Astrocyte (in vitro differentiated cells and primary cell): ENCODE data around the gene VHLL. TPM values are rescaled to one million over a fixed set of nuclear protein-coding genes. Genes with fewer than 3 reads are reported as not detected.

Experiments
- DNase-seq: peaks from one replicate; pipeline ENCODE4 v3.0.0-alpha.2; 2010; ENCODE audit warnings: low read depth
- FAIRE-seq: peaks from 2 replicates; lab custom pipeline; 2011; peaks lifted over from hg19 to GRCh38; lab: Jason Lieb, UNC
- H2AFZ ChIP-seq: 2 replicates; pipeline ENCODE4 v1.6.0; 2012; ENCODE audit warnings: low read depth, low read length, inconsistent platforms
- H3K27ac ChIP-seq: 2 replicates; pipeline ENCODE4 v1.5.1; 2011; ENCODE audit warnings: low read depth, low read length, inconsistent platforms
- H3K27me3 ChIP-seq: 2 replicates; pipeline ENCODE4 v1.6.0; 2011; ENCODE audit warnings: low read length, inconsistent platforms; ENCODE audit not compliant: insufficient read depth
- H3K36me3 ChIP-seq: 2 replicates; pipeline ENCODE4 v1.5.1; 2011; ENCODE audit warnings: low read length, inconsistent platforms; ENCODE audit not compliant: insufficient read depth
- H3K4me1 ChIP-seq: 2 replicates; pipeline ENCODE4 v1.5.1; 2011; ENCODE audit warnings: low read length, inconsistent platforms; ENCODE audit not compliant: insufficient read depth
- H3K4me2 ChIP-seq: 2 replicates; pipeline ENCODE4 v1.6.0; 2012; ENCODE audit warnings: low read length, inconsistent platforms
- H3K4me3 ChIP-seq: 2 replicates; pipeline ENCODE4 v1.5.1; 2011; ENCODE audit warnings: low read depth, mild to moderate bottlenecking, low read length, inconsistent platforms; ENCODE audit not compliant: insufficient read depth
- H3K79me2 ChIP-seq: 2 replicates; pipeline ENCODE4 v1.6.0; 2012; ENCODE audit warnings: mild to moderate bottlenecking, low read length, inconsistent platforms; ENCODE audit not compliant: insufficient read depth
- H3K9ac ChIP-seq: 2 replicates; pipeline ENCODE4 v1.6.0; 2012; ENCODE audit warnings: mild to moderate bottlenecking, low read length, inconsistent platforms
- H3K9me3 ChIP-seq: 2 replicates; pipeline ENCODE4 v1.5.1; 2012; ENCODE audit warnings: low read depth, mild to moderate bottlenecking, low read length, inconsistent platforms; ENCODE audit not compliant: insufficient read depth
- H4K20me1 ChIP-seq: 2 replicates; pipeline ENCODE4 v1.6.0; 2012; ENCODE audit warnings: low read length, inconsistent platforms; ENCODE audit not compliant: insufficient read depth
- H3K27ac Mint-ChIP-seq: one replicate; pipeline ENCODE4 v1.8.0; 2021; ENCODE audit warnings: mild to moderate bottlenecking, mixed read lengths; ENCODE audit not compliant: unreplicated experiment
- H3K27me3 Mint-ChIP-seq: one replicate; pipeline ENCODE4 v1.8.0; 2021; ENCODE audit warnings: low read depth, mixed read lengths; ENCODE audit not compliant: unreplicated experiment
- H3K36me3 Mint-ChIP-seq: one replicate; pipeline ENCODE4 v1.8.0; 2021; ENCODE audit warnings: low read depth, mixed read lengths; ENCODE audit not compliant: unreplicated experiment
- H3K4me1 Mint-ChIP-seq: one replicate; pipeline ENCODE4 v1.8.0; 2021; ENCODE audit warnings: low read depth, mixed read lengths; ENCODE audit not compliant: unreplicated experiment
- H3K4me3 Mint-ChIP-seq: one replicate; pipeline ENCODE4 v1.8.0; 2021; ENCODE audit warnings: mild to moderate bottlenecking, moderate library complexity, mixed read lengths; ENCODE audit not compliant: unreplicated experiment
- H3K9me3 Mint-ChIP-seq: one replicate; pipeline ENCODE4 v1.8.0; 2021; ENCODE audit warnings: mild to moderate bottlenecking, mixed read lengths; ENCODE audit not compliant: unreplicated experiment
- CTCF ChIP-seq: IDR thresholded peaks from 2 replicates; pipeline ENCODE4 v1.5.1; 2011; ENCODE audit warnings: low read depth, mild to moderate bottlenecking, inconsistent platforms, low read length, moderate library complexity; ENCODE audit not compliant: insufficient read depth
- EZH2 ChIP-seq: IDR thresholded peaks from 2 replicates; pipeline ENCODE4 v1.6.1; 2012; ENCODE audit warnings: mild to moderate bottlenecking, low read length, inconsistent platforms; ENCODE audit not compliant: insufficient read depth
- total RNA-seq: library from RNA; stranded (reverse); gene quantifications from 2 replicates; pipeline ENCODE4 v1.2.1, GENCODE V29; 2021

The VHLL gene
- total RNA-seq, 1 donor from 2014 or later: 0.34 TPM

GRCh38 chr1:156262461-156263287 is 36.4 kb downstream of the VHLL start:
- H3K4me3 Mint-ChIP-seq: no peak overlapping the region
- H3K36me3 Mint-ChIP-seq: peaks cover 42% of the 10 kb centered on the region
- FAIRE-seq (peak; percentile 83), DNase-seq (peak; percentile 90)
- Histone ChIP-seq H4K20me1 (peaks cover 85% of the 10 kb centered on the region), H3K79me2 (peaks cover 18% of the 10 kb centered on the region), H3K4me3 (no peak overlapping the region), H3K4me2 (peak overlapping the region; percentile 61), H3K9me3 (no peaks in the 10 kb centered on the region), H2AFZ (no peak overlapping the region), H3K36me3 (peaks cover 61% of the 10 kb centered on the region), H3K9ac (peak overlapping the region; percentile 42), H3K27ac (peak overlapping the region; percentile 61), H3K27me3 (no peaks in the 10 kb centered on the region), H3K4me1 (peaks cover 15% of the 10 kb centered on the region)
- H3K4me1 Mint-ChIP-seq: peaks cover 4% of the 10 kb centered on the region
- H3K9me3 Mint-ChIP-seq: no peaks in the 10 kb centered on the region
- TF ChIP-seq CTCF (no peak), EZH2 (no peak)
- H3K27ac Mint-ChIP-seq: no peak overlapping the region
- no peaks in the 10 kb centered on the region for H3K27me3 Mint-ChIP-seq

- H3K36me3 ChIP-seq: peaks cover 59% of the 10 kb centered on the region
- H3K4me3 Mint-ChIP-seq: no peak overlapping the region
- no peak overlapping the region for H2AFZ ChIP-seq
- H3K4me3 ChIP-seq: no peak overlapping the region
- peaks cover 39% of the 10 kb centered on the region for H3K36me3 Mint-ChIP-seq
- H3K27me3 ChIP-seq: no peaks in the 10 kb centered on the region
- no peak overlapping the region for H3K4me2 ChIP-seq
- peaks cover 4% of the 10 kb centered on the region for H3K4me1 Mint-ChIP-seq
- H3K4me1 ChIP-seq: peaks cover 15% of the 10 kb centered on the region
- H3K27ac ChIP-seq: no peak overlapping the region
- no peak for FAIRE-seq
- H3K9ac ChIP-seq: no peak overlapping the region
- peaks cover 82% of the 10 kb centered on the region for H4K20me1 ChIP-seq
- TF ChIP-seq EZH2: no peak
- TF ChIP-seq CTCF: no peak
- no peak overlapping the region for H3K27ac Mint-ChIP-seq
- peaks cover 14% of the 10 kb centered on the region for H3K79me2 ChIP-seq
- H3K27me3 Mint-ChIP-seq: no peaks in the 10 kb centered on the region
- no peaks in the 10 kb centered on the region for H3K9me3 Mint-ChIP-seq
- no peaks in the 10 kb centered on the region for H3K9me3 ChIP-seq
- no peak for DNase-seq
These were observed 38.2 kb downstream of the VHLL start for GRCh38 chr1:156260896-156261295.

GRCh38 chr1:156259805-156260204 is 39.3 kb downstream of the VHLL start:
- Mint-ChIP-seq H3K27ac (no peak overlapping the region), H3K4me1 (peaks cover 4% of the 10 kb centered on the region), H3K4me3 (no peak overlapping the region), H3K36me3 (peaks cover 34% of the 10 kb centered on the region), H3K27me3 (no peaks in the 10 kb centered on the region), H3K9me3 (no peaks in the 10 kb centered on the region)
- Histone ChIP-seq H2AFZ (no peak overlapping the region), H4K20me1 (peaks cover 74% of the 10 kb centered on the region), H3K27ac (no peak overlapping the region), H3K4me1 (peaks cover 15% of the 10 kb centered on the region), H3K4me2 (no peak overlapping the region), H3K27me3 (no peaks in the 10 kb centered on the region), H3K36me3 (peaks cover 51% of the 10 kb centered on the region), H3K79me2 (peaks cover 9% of the 10 kb centered on the region), H3K9ac (no peak overlapping the region), H3K4me3 (no peak overlapping the region), H3K9me3 (no peaks in the 10 kb centered on the region)
- no peak for DNase-seq
- FAIRE-seq: no peak
- TF ChIP-seq EZH2 (no peak), CTCF (no peak)
